Measurements from ENCODE around the gene B9D1. TPM values are rescaled to one million over a fixed set of nuclear protein-coding genes. Genes with fewer than 3 reads are reported as not detected.

B9D1 gene
- polyA plus RNA-seq, result 5.0 TPM

GRCh38 chr17:19362277-19363113 is at the start of gene B9D1:
TSS of gene B9D1 (minus strand) at chr17:19362723. CDS start at chr17:19362569, 154 bp downstream.
- Mint-ChIP-seq H3K4me1 (peaks cover 0 to 12% (median 11%) of the 10 kb centered on the region in 3 donors), H3K9me3 (no peaks in the 10 kb centered on the region), H3K27ac (peak within 1 kb of the TSS; percentile 80 to 96 (median 94)), H3K4me3 (peak within 1 kb of the TSS; percentile 85 to 97 (median 92)), H3K36me3 (peaks cover 2% of the 10 kb centered on the region), H3K27me3 (no peaks in the 10 kb centered on the region)

GRCh38 chr17:19411631-19412030 is 49.1 kb upstream of the B9D1 start:
- Mint-ChIP-seq H3K9me3 (no peaks in the 10 kb centered on the region), H3K4me3 (no peak overlapping the region), H3K36me3 (no peaks in the 10 kb centered on the region), H3K27me3 (peaks cover 2% of the 10 kb centered on the region), H3K4me1 (peaks cover 0 to 1% (median 0%) of the 10 kb centered on the region in 3 donors), H3K27ac (no peak overlapping the region)

GRCh38 chr17:19410875-19411620 is 48.5 kb upstream of the B9D1 start, which contains the start of gene RNF112:
TSS of gene RNF112 (plus strand) at chr17:19411232. CDS start at chr17:19411409, 177 bp downstream.
- no peaks in the 10 kb centered on the region for H3K36me3 Mint-ChIP-seq
- H3K9me3 Mint-ChIP-seq, result no peaks in the 10 kb centered on the region
- H3K27ac Mint-ChIP-seq, result peak within 1 kb of the TSS in 1 of 3 donors; percentile 47

GRCh38 chr17:19410091-19410490 is 47.6 kb upstream of the B9D1 start:
- H3K4me1 Mint-ChIP-seq, result peaks cover 0 to 1% (median 0%) of the 10 kb centered on the region in 3 donors
- no peak overlapping the region for H3K4me3 Mint-ChIP-seq
- H3K36me3 Mint-ChIP-seq, result no peaks in the 10 kb centered on the region
- H3K27me3 Mint-ChIP-seq, result peaks cover 2% of the 10 kb centered on the region
- H3K9me3 Mint-ChIP-seq, result no peaks in the 10 kb centered on the region
- H3K27ac Mint-ChIP-seq, result no peak overlapping the region

More at GRCh38 chr17:19410875-19411620, 48.5 kb upstream of the B9D1 start, which contains the start of gene RNF112:
- Mint-ChIP-seq H3K4me1 (peaks cover 0 to 1% (median 0%) of the 10 kb centered on the region in 3 donors), H3K4me3 (no peak within 1 kb of the TSS), H3K27me3 (peaks cover 2% of the 10 kb centered on the region)

GRCh38 chr17:19409509-19409908 is 47.0 kb upstream of the B9D1 start:
- no peak overlapping the region for H3K4me3 Mint-ChIP-seq

GRCh38 chr17:19409066-19409465 is 46.5 kb upstream of the B9D1 start:
- Mint-ChIP-seq H3K4me3 (no peak overlapping the region), H3K27me3 (no peaks in the 10 kb centered on the region), H3K9me3 (no peaks in the 10 kb centered on the region), H3K4me1 (peaks cover 0 to 1% (median 0%) of the 10 kb centered on the region in 3 donors), H3K27ac (no peak overlapping the region), H3K36me3 (no peaks in the 10 kb centered on the region)

More at GRCh38 chr17:19409509-19409908, 47.0 kb upstream of the B9D1 start:
- H3K27ac Mint-ChIP-seq, result no peak overlapping the region
- no peaks in the 10 kb centered on the region for H3K27me3 Mint-ChIP-seq
- H3K4me1 Mint-ChIP-seq, result peaks cover 0 to 1% (median 0%) of the 10 kb centered on the region in 3 donors
- H3K36me3 Mint-ChIP-seq, result no peaks in the 10 kb centered on the region
- no peaks in the 10 kb centered on the region for H3K9me3 Mint-ChIP-seq

- peaks cover 0 to 3% (median 0%) of the 10 kb centered on the region in 3 donors for H3K9me3 Mint-ChIP-seq
- H3K4me3 Mint-ChIP-seq, result no peak overlapping the region
- no peaks in the 10 kb centered on the region for H3K27me3 Mint-ChIP-seq
- no peak overlapping the region for H3K27ac Mint-ChIP-seq
- no peaks in the 10 kb centered on the region for H3K36me3 Mint-ChIP-seq
- peaks cover 0 to 1% (median 0%) of the 10 kb centered on the region in 3 donors for H3K4me1 Mint-ChIP-seq
Observed at GRCh38 chr17:19408346-19408710, 45.8 kb upstream of the B9D1 start.

GRCh38 chr17:19407601-19408345 is 45.2 kb upstream of the B9D1 start:
- Mint-ChIP-seq H3K36me3 (no peaks in the 10 kb centered on the region), H3K4me1 (peaks cover 0 to 1% (median 0%) of the 10 kb centered on the region in 3 donors), H3K27ac (no peak overlapping the region), H3K4me3 (no peak overlapping the region), H3K9me3 (peaks cover 0 to 3% (median 0%) of the 10 kb centered on the region in 3 donors), H3K27me3 (no peaks in the 10 kb centered on the region)

- H3K27ac Mint-ChIP-seq, result no peak overlapping the region
- H3K27me3 Mint-ChIP-seq, result no peaks in the 10 kb centered on the region
- H3K4me1 Mint-ChIP-seq, result no peaks in the 10 kb centered on the region
- no peak overlapping the region for H3K4me3 Mint-ChIP-seq
- H3K9me3 Mint-ChIP-seq, result peaks cover 0 to 3% (median 0%) of the 10 kb centered on the region in 3 donors
- H3K36me3 Mint-ChIP-seq, result no peaks in the 10 kb centered on the region
Observed at GRCh38 chr17:19405114-19405513, 42.6 kb upstream of the B9D1 start.

- Mint-ChIP-seq H3K4me3 (no peak overlapping the region), H3K36me3 (no peaks in the 10 kb centered on the region), H3K4me1 (no peaks in the 10 kb centered on the region), H3K27ac (no peak overlapping the region), H3K27me3 (no peaks in the 10 kb centered on the region), H3K9me3 (peaks cover 0 to 3% (median 0%) of the 10 kb centered on the region in 3 donors)
Observed at GRCh38 chr17:19404264-19404663, 41.7 kb upstream of the B9D1 start.

- Mint-ChIP-seq H3K4me1 (no peaks in the 10 kb centered on the region), H3K27me3 (peaks cover 3% of the 10 kb centered on the region), H3K4me3 (no peak overlapping the region), H3K9me3 (peaks cover 0 to 3% (median 0%) of the 10 kb centered on the region in 3 donors), H3K36me3 (no peaks in the 10 kb centered on the region), H3K27ac (no peak overlapping the region)
Observed at GRCh38 chr17:19403021-19403420, 40.5 kb upstream of the B9D1 start.

- Mint-ChIP-seq H3K9me3 (peaks cover 0 to 3% (median 0%) of the 10 kb centered on the region in 3 donors), H3K4me3 (no peak overlapping the region), H3K36me3 (no peaks in the 10 kb centered on the region), H3K4me1 (no peaks in the 10 kb centered on the region), H3K27me3 (peaks cover 3% of the 10 kb centered on the region), H3K27ac (no peak overlapping the region)
Observed at GRCh38 chr17:19402171-19402570, 39.6 kb upstream of the B9D1 start.

- Mint-ChIP-seq H3K27ac (no peak overlapping the region), H3K36me3 (no peaks in the 10 kb centered on the region), H3K4me1 (no peaks in the 10 kb centered on the region), H3K4me3 (no peak overlapping the region), H3K9me3 (peaks cover 0 to 3% (median 0%) of the 10 kb centered on the region in 3 donors), H3K27me3 (peaks cover 3% of the 10 kb centered on the region)
Observed at GRCh38 chr17:19401321-19402010, 38.9 kb upstream of the B9D1 start.

Measured in IgD-negative memory B cell (primary cell).